Stimulated activated CD8-positive, alpha-beta memory T cell treated with anti-CD3 and anti-CD28 coated beads, Interleukin-7, amount 100 ng/mL, for 1 hour (primary cell): ENCODE data around the gene DYNC1LI2.

Source experiments
- DNase-seq, 2 donors: peaks; one replicate each; pipeline ENCODE4 v3.0.0-alpha.2; 2020; ENCODE audit warnings: low read depth in 2 of 2

Gene DYNC1LI2

DNA sequence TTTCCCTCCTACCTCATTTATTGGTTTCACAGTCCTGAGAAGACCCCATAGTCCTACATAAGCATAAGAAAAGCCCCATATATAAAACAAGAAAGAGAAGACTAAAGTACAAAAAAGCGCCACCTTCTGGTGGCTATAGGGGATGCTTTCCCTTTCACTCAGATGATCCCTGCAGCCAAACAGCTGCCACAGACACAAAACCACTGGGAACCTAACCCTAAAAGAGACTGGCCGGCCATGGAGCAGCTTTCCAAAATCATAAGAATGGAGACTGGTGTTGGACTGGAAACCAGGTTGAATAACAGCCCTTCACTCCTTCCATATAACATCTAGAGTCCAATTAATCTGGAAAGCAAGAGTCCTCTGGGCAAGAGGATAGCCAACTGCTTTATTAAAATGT, 11.4 kb downstream of the DYNC1LI2 start:
- no peak for DNase-seq

DNA sequence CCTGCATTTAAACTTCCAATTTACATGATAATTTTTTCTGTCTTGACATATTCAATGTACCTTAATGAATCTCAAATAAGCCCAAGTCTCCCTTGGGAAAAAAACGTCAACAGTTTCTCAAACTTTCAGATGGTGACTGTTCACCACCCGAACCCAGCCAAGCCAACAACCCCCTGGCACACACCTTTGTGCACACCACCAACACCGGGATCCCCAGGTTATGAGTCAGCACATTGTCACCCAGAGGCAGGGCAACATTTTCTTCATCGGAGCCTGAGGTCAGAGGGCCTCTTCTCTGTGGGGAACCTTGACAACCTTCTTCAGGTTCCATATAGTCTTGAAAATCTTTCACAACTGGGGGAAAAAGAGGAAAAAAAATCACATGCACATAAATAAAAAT, 15.5 kb downstream of the DYNC1LI2 start:
- no peak for DNase-seq

GRCh38 chr16:66731101-66731500, 20.3 kb downstream of the DYNC1LI2 start:
- no peak for DNase-seq

DNA sequence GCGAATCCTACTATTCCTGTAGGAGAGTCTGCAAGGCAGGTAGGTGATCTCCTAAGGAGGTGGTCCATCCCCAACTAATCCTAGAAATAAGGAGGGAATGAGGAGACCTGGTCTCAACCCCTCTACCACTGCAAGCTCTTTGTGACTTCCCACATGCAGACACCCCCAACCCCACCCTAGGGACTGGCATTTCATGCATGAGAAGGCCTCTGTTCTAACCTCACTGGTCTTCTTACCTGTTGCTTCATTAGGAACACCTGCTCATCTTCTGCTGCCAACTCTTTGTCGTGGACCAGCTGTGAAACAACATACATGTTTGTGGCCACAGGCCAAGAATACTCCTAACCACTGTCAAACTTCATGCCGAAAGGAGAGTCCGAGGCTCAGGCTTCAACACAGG, 22.6 kb downstream of the DYNC1LI2 start:
- DNase-seq: no peak

GRCh38 chr16:66728117-66728787, 23.2 kb downstream of the DYNC1LI2 start:
- no peak for DNase-seq

- DNase-seq: no peak
These were observed 30.6 kb downstream of the DYNC1LI2 start for GRCh38 chr16:66720766-66721165.

GRCh38 chr16:66719246-66719645, 32.2 kb downstream of the DYNC1LI2 start:
- DNase-seq: no peak

GRCh38 chr16:66717776-66718175, 33.6 kb downstream of the DYNC1LI2 start:
- no peak for DNase-seq

DNA sequence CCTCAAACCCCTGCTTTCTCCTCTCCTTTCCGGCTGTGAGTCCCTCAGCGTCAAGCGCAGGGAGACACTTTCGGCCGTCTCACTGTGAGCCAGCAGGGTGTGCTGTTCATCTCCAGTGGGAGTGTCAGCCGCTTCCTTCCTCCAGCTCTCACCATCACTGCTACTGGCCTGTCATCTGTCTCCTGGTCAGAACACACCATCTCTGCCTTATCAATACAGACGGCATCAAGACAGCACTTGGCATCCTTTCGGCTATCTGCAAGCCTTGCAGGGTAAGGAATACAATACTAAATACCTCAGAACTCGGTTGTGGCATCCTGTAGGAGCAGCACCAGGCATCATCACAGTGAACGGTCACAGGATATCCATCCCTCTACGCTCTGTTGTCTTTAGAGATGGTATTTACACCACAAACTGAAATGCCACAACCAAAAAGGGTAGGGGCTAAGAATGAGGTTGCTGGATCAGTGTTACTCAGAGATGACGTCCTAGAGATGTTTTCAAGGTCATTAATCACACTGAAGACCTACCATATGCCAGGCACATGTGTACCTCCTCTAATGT, 34.2 kb downstream of the DYNC1LI2 start:
- no peak for DNase-seq

GRCh38 chr16:66714654-66715307, 36.6 kb downstream of the DYNC1LI2 start:
- no peak for DNase-seq

DNA sequence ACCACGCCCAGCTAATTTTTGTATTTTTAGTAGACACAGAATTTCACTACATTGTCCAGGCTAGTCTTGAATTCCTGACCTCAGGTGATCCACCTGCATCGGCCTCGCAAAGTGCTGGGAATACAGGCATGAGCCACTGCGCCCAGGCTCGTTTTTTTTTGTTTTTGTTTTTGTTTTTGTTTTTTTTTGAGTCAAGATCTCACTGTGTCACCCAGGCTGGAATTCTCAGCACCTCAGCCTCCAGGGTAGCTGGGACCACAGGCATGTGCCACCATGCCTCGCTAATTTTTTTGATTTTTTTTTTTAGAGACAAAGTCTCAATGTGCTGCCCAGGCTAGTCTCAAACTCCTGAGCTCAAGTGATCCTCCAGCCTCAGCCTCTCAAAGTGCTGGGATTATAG, 37.3 kb downstream of the DYNC1LI2 start:
- DNase-seq: no peak

DNA sequence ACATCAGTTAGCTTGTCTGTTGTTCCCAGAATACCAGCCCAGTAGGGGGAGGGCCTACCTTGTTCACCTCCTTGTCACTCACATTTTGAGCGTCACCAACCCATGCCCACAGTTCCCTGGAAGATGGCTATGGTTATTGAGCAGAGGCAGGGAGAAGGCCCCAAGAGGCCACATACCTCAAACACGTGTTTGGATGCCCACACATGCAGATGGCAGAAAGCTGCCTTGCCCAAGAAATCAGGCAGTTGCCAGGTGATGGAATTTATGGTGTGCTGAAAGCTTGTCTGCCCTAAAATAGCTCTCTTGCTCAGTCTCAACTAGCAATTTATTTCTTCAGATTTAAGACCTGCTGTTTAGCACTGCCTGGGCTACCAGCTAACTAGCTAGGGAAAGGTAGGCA, 38.3 kb downstream of the DYNC1LI2 start:
- no peak for DNase-seq

DNA sequence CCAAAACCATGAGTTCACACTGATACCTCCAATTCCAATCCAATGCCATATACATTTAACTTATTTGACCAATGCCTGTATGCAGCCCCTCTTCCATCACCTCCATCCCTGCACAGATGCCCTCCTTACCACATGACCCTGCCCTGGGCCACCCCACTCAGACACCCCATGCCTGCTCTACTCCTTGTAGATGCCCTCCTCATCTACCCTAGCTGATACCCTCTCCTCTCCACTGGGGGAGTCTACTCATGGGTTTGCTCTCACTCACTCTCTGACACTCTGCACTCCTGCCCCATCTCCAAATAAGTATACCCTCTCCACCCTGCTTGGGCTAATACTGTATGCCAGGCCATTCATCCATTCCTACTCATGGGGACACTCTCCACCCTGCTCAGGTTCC, 38.9 kb downstream of the DYNC1LI2 start:
- DNase-seq: no peak

GRCh38 chr16:66711581-66711980, 39.8 kb downstream of the DYNC1LI2 start:
- DNase-seq: no peak

DNA sequence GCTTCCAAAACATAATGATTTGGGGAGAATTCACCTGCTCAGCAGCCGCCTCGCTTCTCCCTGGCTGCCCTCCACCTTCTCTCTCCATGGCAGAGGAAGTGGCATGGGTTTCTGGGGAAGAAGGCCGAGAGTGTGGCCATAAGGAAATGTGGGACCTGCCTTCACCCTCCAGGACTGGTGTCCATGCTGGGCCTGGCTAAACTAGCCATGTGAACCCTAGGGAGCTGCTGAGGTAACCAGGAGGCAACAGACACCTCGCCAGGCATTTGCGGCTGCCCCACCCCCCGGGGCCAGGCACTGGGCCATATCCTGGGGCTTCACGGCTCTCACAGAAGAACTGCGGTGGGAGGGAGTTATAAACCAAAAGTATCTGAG, 44.9 kb downstream of the DYNC1LI2 start:
- DNase-seq: no peak

DNA sequence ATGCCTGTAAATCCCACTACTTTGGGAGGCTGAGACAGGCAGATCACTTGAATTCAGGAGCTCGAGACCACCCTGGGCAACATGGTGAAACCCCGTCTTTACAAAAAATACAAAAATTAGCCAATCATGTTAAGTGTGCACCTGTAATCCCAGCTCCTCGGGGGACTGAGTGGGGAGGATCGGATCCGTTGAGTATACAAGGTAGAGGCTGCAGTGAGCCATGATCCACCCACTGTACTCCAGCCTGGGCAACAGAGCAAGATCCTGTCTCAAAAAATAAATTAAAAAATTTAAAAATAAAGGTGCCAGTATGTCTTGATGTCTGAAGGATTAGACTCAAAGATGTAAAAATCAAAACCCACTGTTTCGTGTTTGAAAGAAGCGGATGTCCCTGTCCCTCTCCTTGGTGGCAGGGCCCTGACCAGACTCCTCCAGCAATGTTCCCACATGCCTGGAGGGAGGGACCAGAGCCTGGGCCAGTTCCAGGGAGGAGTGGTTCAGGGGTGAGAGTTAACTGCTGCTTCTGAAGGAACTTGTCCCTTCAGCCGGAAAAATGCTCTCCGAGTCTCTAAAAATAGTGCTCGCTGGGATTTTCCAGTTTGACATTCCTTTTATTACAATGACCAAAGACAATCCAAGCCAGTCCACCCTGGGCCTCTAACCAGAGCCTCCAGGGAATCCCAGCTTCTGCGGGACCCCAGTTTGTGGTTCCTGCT, 45.5 kb downstream of the DYNC1LI2 start:
- no peak for DNase-seq

GRCh38 chr16:66703406-66704215, 47.8 kb downstream of the DYNC1LI2 start:
- no peak for DNase-seq

- DNase-seq: no peak
These were observed 49.9 kb downstream of the DYNC1LI2 start for GRCh38 chr16:66701516-66701915.

DNA sequence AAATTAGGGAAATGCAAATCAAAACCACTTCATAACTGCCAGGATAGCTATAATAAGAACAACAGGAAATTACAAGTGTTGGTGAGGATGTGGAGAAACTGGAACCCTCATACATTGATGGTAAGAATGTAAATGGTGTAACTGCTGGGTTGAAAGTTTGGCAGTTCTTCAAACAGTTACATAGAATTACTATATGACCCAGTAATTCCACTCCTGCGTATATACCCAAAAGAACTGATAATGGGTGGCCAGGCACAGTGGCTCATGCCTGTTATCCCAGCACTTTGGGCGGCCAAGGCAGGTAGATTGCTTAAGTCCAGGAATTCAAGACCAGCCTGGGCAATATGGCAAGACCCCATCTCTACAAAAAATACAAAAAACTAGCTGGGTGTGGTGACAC, 50.4 kb downstream of the DYNC1LI2 start:
- DNase-seq: no peak

- no peak for DNase-seq
These were observed 51.5 kb downstream of the DYNC1LI2 start for GRCh38 chr16:66699898-66700297.

- DNase-seq: no peak
These were observed 53.4 kb downstream of the DYNC1LI2 start for GRCh38 chr16:66698046-66698445.
